K562 (cell line): ENCODE measurements around the gene ZNF541. TPM values are rescaled to one million over a fixed set of nuclear protein-coding genes. Genes with fewer than 3 reads are reported as not detected.

Experiments
- ATAC-seq: fragments of 200-7000 bp; cut with Tn5 transposase; 3 replicates; pipeline ENCODE4 v1.9.1; 2020; ENCODE audit warnings: moderate library complexity
- BruUV-seq: library from RNA; stranded (reverse); fragments of 400-500 nt; replicated peaks from 2 replicates; lab custom pipeline; 2021; lab: Mats Ljungman, UMichigan
- CTCF ChIA-PET: fragments of 300-600 bp; formaldehyde crosslinking; extraction: SDS; loops from one replicate; lab custom pipeline; 2021; ENCODE audit warnings: low intra/inter-chr PET ratio; lab: Yijun Ruan, JAX
- POLR2A ChIA-PET: fragments of 300-600, 350-650 bp; sonication (Branson Sonifier 250); formaldehyde crosslinking; extraction: SDS; loops from one replicate; lab custom pipeline; 2021; ENCODE audit warnings: antibody characterized with exemption, inconsistent platforms; lab: Yijun Ruan, JAX
- DNase-seq, 4 experiments: peaks; one replicate each; pipeline versions ENCODE4 v3.0.0 to v3.0.0-alpha.2; 2011 to 2018; ENCODE audit warnings: low spot score in 3 of 4, mixed read lengths in 3 of 4; ENCODE audit errors: extremely low read depth in 1 of 4
- FAIRE-seq: peaks from 2 replicates; lab custom pipeline; 2011; peaks lifted over from hg19 to GRCh38; lab: Jason Lieb, UNC
- H2AFZ ChIP-seq: 2 replicates; pipeline ENCODE4 v1.6.0; 2011; ENCODE audit warnings: low read depth, low read length, control low read depth, inconsistent platforms
- H3K27ac ChIP-seq: fragments of 200-600 bp; 3 replicates; pipeline ENCODE4 v1.8.0; 2011; ENCODE audit warnings: low read depth, mild to moderate bottlenecking, control low read depth, inconsistent platforms, low read length, moderate library complexity, mixed read lengths; ENCODE audit errors: extremely low read depth
- H3K27me3 ChIP-seq, 2 experiments: fragments of 300-600 bp in 1 of 2; 2 replicates in 1 of 2; 3 replicates in 1 of 2; pipeline versions ENCODE4 v1.6.0 to v1.8.0; 2011; ENCODE audit warnings: inconsistent platforms in 2 of 2, low read length in 2 of 2, mild to moderate bottlenecking in 1 of 2, mixed read lengths in 1 of 2, moderate library complexity in 1 of 2; ENCODE audit not compliant: control insufficient read depth in 2 of 2, insufficient read depth in 2 of 2
- H3K36me3 ChIP-seq: fragments of 300-600 bp; 3 replicates; pipeline ENCODE4 v1.8.0; 2011; ENCODE audit warnings: mild to moderate bottlenecking, low read length, inconsistent platforms; ENCODE audit not compliant: control insufficient read depth, insufficient read depth
- H3K4me1 ChIP-seq, 2 experiments: fragments of 200-600 bp in 1 of 2; replicated peaks in 1 of 2; 2 replicates in 1 of 2; 3 replicates in 1 of 2; pipeline versions ENCODE4 v1.5.1 to v1.8.0; 2011; ENCODE audit warnings: inconsistent platforms in 2 of 2, low read length in 2 of 2, mild to moderate bottlenecking in 1 of 2, mixed read lengths in 1 of 2, moderate library complexity in 1 of 2; ENCODE audit not compliant: control insufficient read depth in 2 of 2, insufficient read depth in 2 of 2
- H3K4me2 ChIP-seq: 2 replicates; pipeline ENCODE4 v1.6.1; 2011; ENCODE audit warnings: low read length, control low read depth, inconsistent platforms, mixed read lengths; ENCODE audit not compliant: insufficient read depth
- H3K4me3 ChIP-seq: fragments of 200-600 bp; sonication (generic), shearing (Covaris generic); 2 replicates; pipeline ENCODE4 v1.5.1; 2016; ENCODE audit warnings: control low read depth, inconsistent platforms
- H3K79me2 ChIP-seq: fragments of 200-600 bp; 3 replicates; pipeline ENCODE4 v1.8.0; 2011; ENCODE audit warnings: low read length, inconsistent platforms; ENCODE audit not compliant: control insufficient read depth, insufficient read depth
- H3K9ac ChIP-seq, 2 experiments: 2 replicates each; pipeline versions ENCODE4 v1.6.0 to v1.6.1; 2011; ENCODE audit warnings: low read depth in 2 of 2, low read length in 2 of 2, control low read depth in 1 of 2, inconsistent platforms in 1 of 2, mild to moderate bottlenecking in 1 of 2, mixed read lengths in 1 of 2; ENCODE audit not compliant: insufficient read depth in 1 of 2
- H3K9me1 ChIP-seq: one replicate; pipeline ENCODE4 v1.6.0; 2011; ENCODE audit warnings: inconsistent platforms, mild to moderate bottlenecking, low read length, moderate library complexity; ENCODE audit not compliant: control insufficient read depth, insufficient read depth
- H3K9me3 ChIP-seq: replicated peaks from 2 replicates; pipeline ENCODE4 v1.5.1; 2011; ENCODE audit warnings: low read depth, low read length, inconsistent platforms; ENCODE audit not compliant: control insufficient read depth, insufficient read depth
- H4K20me1 ChIP-seq: replicated peaks from 2 replicates; pipeline ENCODE4 v1.6.1; 2011; ENCODE audit warnings: low read length, inconsistent platforms, mixed read lengths; ENCODE audit not compliant: control insufficient read depth, insufficient read depth
- BRD4 ChIP-seq: fragments of 200-600 bp; sonication (generic); IDR thresholded peaks from 2 replicates; pipeline ENCODE4 v1.6.1; 2017; ENCODE audit warnings: inconsistent platforms
- CREB5 ChIP-seq: fragments of 250-450 bp; sonication (Bioruptor Pico); IDR thresholded peaks from 2 replicates; pipeline ENCODE4 v1.5.0; 2020; ENCODE audit warnings: mild to moderate bottlenecking
- CREBBP ChIP-seq: IDR thresholded peaks from one replicate; pipeline ENCODE4 v1.6.1; 2012; ENCODE audit warnings: low read depth, mild to moderate bottlenecking, control low read depth, inconsistent platforms, low read length
- ELK3 ChIP-seq: fragments of 450-650 bp; formaldehyde crosslinking; IDR thresholded peaks from 2 replicates; pipeline ENCODE4 v1.4.0; 2020; ENCODE audit warnings: mild to moderate bottlenecking
- FOXP1 ChIP-seq: sonication (generic); formaldehyde crosslinking; IDR thresholded peaks from 2 replicates; pipeline ENCODE4 v1.8.0; 2022; ENCODE audit warnings: mild to moderate bottlenecking, missing genetic modification reagents
- LARP7 ChIP-seq: fragments of 450-650 bp; IDR thresholded peaks from 2 replicates; pipeline ENCODE4 v1.6.1; 2016
- SNRNP70 ChIP-seq: fragments of 200-400 bp; formaldehyde crosslinking; optimal IDR thresholded peaks from 2 replicates; pipeline ENCODE3; 2017; ENCODE audit warnings: low read depth, low read length
- ZFP1 ChIP-seq: fragments of 450-650 bp; formaldehyde crosslinking; IDR thresholded peaks from 2 replicates; pipeline ENCODE4 v1.4.0; 2020; ENCODE audit warnings: mild to moderate bottlenecking, mixed read lengths
- ZNF407 ChIP-seq: fragments of 450-650 bp; IDR thresholded peaks from 2 replicates; pipeline ENCODE4 v1.6.1; 2016; ENCODE audit warnings: low read depth
- ZNF507 ChIP-seq: conservative IDR thresholded peaks from 2 replicates; pipeline ENCODE4 v1.6.1; 2017; ENCODE audit warnings: missing genetic modification characterization, missing compliant biosample characterization
- ZNF780A ChIP-seq: fragments of 250-450 bp; sonication (Bioruptor Pico); IDR thresholded peaks from 2 replicates; pipeline ENCODE4 v1.5.0; 2021; ENCODE audit warnings: mild to moderate bottlenecking
- WGBS: fragments of 100-300 bp; shearing (Covaris generic); methylation state at CpG from one replicate; pipeline ENCODE4 v1.1.6; 2016; ENCODE audit warnings: low coverage, mixed read lengths; ENCODE audit not compliant: insufficient coverage; ENCODE audit errors: missing lambda C conversion rate; 5-methylcytosine and 5-hydroxymethylcytosine counted together
- in situ Hi-C: fragments of 300-500 bp; cut with MboI; formaldehyde crosslinking; loops from 4 replicates; pipeline ENCODE4 v1.15.0; 2018; ENCODE audit warnings: inconsistent platforms, mixed read lengths
- intact Hi-C: fragments of 100-400 bp; cut with micrococcal nuclease; formaldehyde crosslinking; loops from 2 replicates; pipeline ENCODE4 v1.14.2; 2022
- polyA plus RNA-seq, 8 experiments: library from polyadenylated mRNA; depleted of rRNA in 4 of 8; stranded (reverse) in 5 of 8; unstranded in 3 of 8; fragments of >200 nt; fragmentation: Nextera tagmentation in 2 of 8; fragmentation: Illumina TruSeq in 1 of 8; extraction: Ambion mirVana in 2 of 8; extraction: Trizol in 1 of 8; gene quantifications; 2 replicates each; pipeline versions ENCODE4 v1.2.1 to v1.2.3, GENCODE V29; 2011 to 2014; ENCODE audit warnings: inconsistent platforms in 1 of 8, missing spikeins in 1 of 8
- total RNA-seq, 7 experiments: library from RNA; depleted of rRNA in 6 of 7; stranded (reverse); fragments of >200 nt in 6 of 7; fragmentation: Illumina TruSeq in 2 of 7; extraction: Trizol in 2 of 7; gene quantifications; 2 replicates each; pipeline versions ENCODE4 v1.2.1 to v1.2.3, GENCODE V29; 2011 to 2021; ENCODE audit warnings: low replicate concordance in 1 of 7

ZNF541 gene
- total and polyA plus RNA-seq, 9 of the 15 experiments (the other 6 are each of a cell fraction or from before 2014, with no cell fraction given) = 0.04 to 0.11 (median 0.05) TPM; not detected in 1

- ATAC-seq (no peak), DNase-seq (no peak), FAIRE-seq (no peak)
- Histone ChIP-seq H3K79me2 (no peaks in the 10 kb centered on the region), H3K27ac (no peak overlapping the region), H3K9me3 (peaks cover 8% of the 10 kb centered on the region), H3K4me3 (no peak overlapping the region), H4K20me1 (no peaks in the 10 kb centered on the region), H2AFZ (no peak overlapping the region), H3K27me3 (peaks cover 12 to 17% of the 10 kb centered on the region in 2 experiments; a peak in 4 of 5 replicates), H3K9me1 (no peaks in the 10 kb centered on the region), H3K4me2 (no peak overlapping the region), H3K9ac (no peak overlapping the region), H3K4me1 (no peaks in the 10 kb centered on the region), H3K36me3 (no peaks in the 10 kb centered on the region)
- ChIA-PET CTCF (no interaction called here), POLR2A (interaction anchor here (0.7 kb wide), 1 partner anchor 38 kb away, joined by 3 read pairs; no protein-coding TSS in a partner anchor)
- in situ Hi-C loops (no loop called here), intact Hi-C loops (no loop called here)
- BruUV-seq = no TSS peak
- WGBS = 14% methylated on average over 4 of the region's 4 CpGs
- TF ChIP-seq ZFP1 (CRISPR knock-in tag) (no peak), CREB5 (CRISPR knock-in tag) (no peak), CREBBP (no peak), ZNF507 (no peak), FOXP1 (CRISPR knock-in tag) (no peak), LARP7 (no peak), ELK3 (CRISPR knock-in tag) (no peak), ZNF407 (no peak), SNRNP70 (no peak), BRD4 (no peak), ZNF780A (CRISPR knock-in tag) (no peak)
Measured at GRCh38 chr19:47587295-47587694, 14.3 kb upstream of the ZNF541 start.
